Vagina (tissue), 2 donors: ENCODE results near the gene PAGE2B. TPM values are rescaled to one million over a fixed set of nuclear protein-coding genes. Genes with fewer than 3 reads are reported as not detected.

Experiments used
- DNase-seq, 2 donors: peaks; one replicate each; pipeline ENCODE4 v3.0.0-alpha.2; 2017; ENCODE audit errors: extremely low spot score in 2 of 2
- H3K27ac ChIP-seq: fragments of 200-600 bp; sonication (generic); one replicate; pipeline ENCODE4 v1.5.1; 2019
- H3K27me3 ChIP-seq: fragments of 200-600 bp; sonication (generic); one replicate; pipeline ENCODE4 v1.5.1; 2019
- H3K36me3 ChIP-seq, 2 donors: fragments of 200-600 bp; sonication (generic); one replicate each; pipeline ENCODE4 v1.5.1; 2017 to 2019
- H3K4me1 ChIP-seq: fragments of 200-600 bp; sonication (generic); one replicate; pipeline ENCODE4 v1.5.1; 2019
- H3K4me3 ChIP-seq, 2 donors: fragments of 200-600 bp; sonication (generic); 1 replicate in 1 of 2; 2 replicates in 1 of 2; pipeline ENCODE4 v1.5.1; 2016 to 2019
- H3K9me3 ChIP-seq: fragments of 200-600 bp; sonication (generic); one replicate; pipeline ENCODE4 v1.5.1; 2019
- CTCF ChIP-seq, 3 experiments: fragments of 450-650 bp in 2 of 3; fragments of 200-600 bp in 1 of 3; sonication (generic) in 1 of 3; IDR thresholded peaks; one replicate each; pipeline ENCODE4 v1.5.1; 2017 to 2019; ENCODE audit warnings: antibody characterized with exemption in 3 of 3, mild to moderate bottlenecking in 2 of 3, moderate library complexity in 2 of 3
- POLR2A ChIP-seq, 2 donors: fragments of 450-650 bp; IDR thresholded peaks; one replicate each; pipeline ENCODE4 v1.6.1; 2017; ENCODE audit warnings: antibody characterized with exemption in 2 of 2, mild to moderate bottlenecking in 2 of 2, moderate library complexity in 2 of 2
- POLR2AphosphoS5 ChIP-seq, 2 donors: sonication (generic); formaldehyde crosslinking; IDR thresholded peaks; one replicate each; pipeline ENCODE4 v1.9.0; 2017; ENCODE audit warnings: antibody characterized with exemption in 2 of 2, mild to moderate bottlenecking in 2 of 2, low read depth in 1 of 2; ENCODE audit not compliant: insufficient read depth in 1 of 2
- intact Hi-C: fragments of 100-400 bp; cut with DNase I; formaldehyde crosslinking; loops from one replicate; pipeline ENCODE4 v1.15.1; 2023
- total RNA-seq: library from RNA; depleted of rRNA; stranded (reverse); fragments of >200 nt; gene quantifications from one replicate; pipeline ENCODE4 v1.2.3, GENCODE V29; 2016

Gene PAGE2B
- total RNA-seq, 1 donor from 2014 or later: not detected

DNA sequence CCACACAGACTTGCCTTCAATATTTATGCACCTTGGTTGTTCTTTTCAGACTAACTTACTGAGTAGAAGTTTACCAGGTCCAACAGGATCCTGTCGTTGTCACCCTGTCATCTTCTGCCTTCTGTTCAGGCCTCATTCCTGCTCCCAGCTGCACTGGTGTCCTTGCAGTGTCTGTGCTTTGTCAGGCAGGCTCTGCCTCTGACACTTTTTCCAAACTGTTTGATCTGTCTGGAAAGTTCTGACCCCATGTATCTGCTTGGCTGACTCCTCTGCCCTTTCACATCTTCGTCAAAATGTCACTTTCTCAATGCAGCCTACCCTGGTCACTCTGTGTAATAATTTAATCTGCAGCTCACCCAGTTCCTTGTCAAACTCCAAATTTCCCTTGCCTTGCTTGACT, 23.9 kb downstream of the PAGE2B start:
- no peak for TF ChIP-seq POLR2AphosphoS5 (IDR thresholded peaks at IDR 0.05; ENCODE audit: insufficient read depth in 1 of 2, low read depth in 1 of 2)
- TF ChIP-seq CTCF (IDR thresholded peaks at IDR 0.05): no peak
- TF ChIP-seq POLR2A (IDR thresholded peaks at IDR 0.05): no peak
- intact Hi-C loops: no loop called here

GRCh38 chrX:55099162-55099561, 24.3 kb downstream of the PAGE2B start:
- H3K27me3 ChIP-seq: no peaks in the 10 kb centered on the region
- intact Hi-C loops: no loop called here

More for the DNA sequence above, 23.9 kb downstream of the PAGE2B start:
- no peak overlapping the region for H3K4me3 ChIP-seq
- no peaks in the 10 kb centered on the region for H3K27me3 ChIP-seq
- no peaks in the 10 kb centered on the region for H3K9me3 ChIP-seq
- H3K36me3 ChIP-seq: no peaks in the 10 kb centered on the region
- no peak for DNase-seq
- H3K27ac ChIP-seq: no peak overlapping the region
- no peaks in the 10 kb centered on the region for H3K4me1 ChIP-seq

GRCh38 chrX:55102754-55103153, 27.9 kb downstream of the PAGE2B start:
- Histone ChIP-seq H3K4me3 (no peak overlapping the region), H3K27me3 (no peaks in the 10 kb centered on the region), H3K4me1 (no peaks in the 10 kb centered on the region), H3K27ac (no peak overlapping the region), H3K36me3 (no peaks in the 10 kb centered on the region), H3K9me3 (no peaks in the 10 kb centered on the region)
- intact Hi-C loops: no loop called here
- no peak for DNase-seq
- TF ChIP-seq POLR2AphosphoS5 (IDR thresholded peaks at IDR 0.05; ENCODE audit: insufficient read depth in 1 of 2, low read depth in 1 of 2) (no peak), POLR2A (IDR thresholded peaks at IDR 0.05) (no peak)

More at GRCh38 chrX:55099162-55099561, 24.3 kb downstream of the PAGE2B start:
- no peak for DNase-seq
- Histone ChIP-seq H3K27ac (no peak overlapping the region), H3K36me3 (no peaks in the 10 kb centered on the region), H3K4me3 (no peak overlapping the region), H3K4me1 (no peaks in the 10 kb centered on the region), H3K9me3 (no peaks in the 10 kb centered on the region)
- TF ChIP-seq CTCF (IDR thresholded peaks at IDR 0.05) (no peak), POLR2A (IDR thresholded peaks at IDR 0.05) (no peak), POLR2AphosphoS5 (IDR thresholded peaks at IDR 0.05; ENCODE audit: insufficient read depth in 1 of 2, low read depth in 1 of 2) (no peak)

GRCh38 chrX:55107262-55107661, 32.4 kb downstream of the PAGE2B start:
- Histone ChIP-seq H3K27ac (no peak overlapping the region), H3K4me3 (no peak overlapping the region), H3K27me3 (no peaks in the 10 kb centered on the region), H3K9me3 (no peaks in the 10 kb centered on the region), H3K4me1 (no peaks in the 10 kb centered on the region), H3K36me3 (no peaks in the 10 kb centered on the region)
- no peak for DNase-seq
- TF ChIP-seq POLR2A (IDR thresholded peaks at IDR 0.05): no peak
- intact Hi-C loops: no loop called here

GRCh38 chrX:55107911-55108310, 33.1 kb downstream of the PAGE2B start:
- H3K27ac ChIP-seq: no peak overlapping the region
- no peaks in the 10 kb centered on the region for H3K9me3 ChIP-seq
- no peak for DNase-seq
- no peak overlapping the region for H3K4me3 ChIP-seq
- H3K36me3 ChIP-seq: no peaks in the 10 kb centered on the region
- H3K27me3 ChIP-seq: no peaks in the 10 kb centered on the region
- intact Hi-C loops: no loop called here
- no peaks in the 10 kb centered on the region for H3K4me1 ChIP-seq
- no peak for TF ChIP-seq CTCF (IDR thresholded peaks at IDR 0.05)
- no peak for TF ChIP-seq POLR2A (IDR thresholded peaks at IDR 0.05)
- TF ChIP-seq POLR2AphosphoS5 (IDR thresholded peaks at IDR 0.05; ENCODE audit: insufficient read depth in 1 of 2, low read depth in 1 of 2): no peak

DNA sequence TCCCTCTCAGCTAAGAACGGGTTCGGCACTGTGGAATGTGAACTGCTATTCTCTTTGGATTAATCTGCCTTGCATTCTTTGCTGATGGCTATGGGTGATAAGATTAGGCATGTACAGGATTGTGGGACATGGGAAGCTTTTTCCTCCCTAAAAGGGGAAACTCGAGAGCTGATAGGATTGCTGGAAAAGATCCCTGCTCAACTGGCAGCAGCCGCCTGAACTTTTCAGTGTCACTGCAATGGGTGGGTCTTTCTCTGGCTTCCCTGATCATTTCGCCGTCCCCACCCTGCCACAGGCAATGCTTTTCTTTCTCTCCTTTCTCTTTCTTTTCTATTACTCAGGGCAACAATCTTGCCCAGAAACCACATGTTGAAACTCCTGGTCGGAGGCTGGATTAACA, 34.5 kb downstream of the PAGE2B start:
- Histone ChIP-seq H3K4me1 (no peaks in the 10 kb centered on the region), H3K9me3 (no peaks in the 10 kb centered on the region), H3K27me3 (no peaks in the 10 kb centered on the region), H3K27ac (no peak overlapping the region), H3K36me3 (no peaks in the 10 kb centered on the region), H3K4me3 (no peak overlapping the region)
- TF ChIP-seq POLR2AphosphoS5 (IDR thresholded peaks at IDR 0.05; ENCODE audit: insufficient read depth in 1 of 2, low read depth in 1 of 2) (no peak), POLR2A (IDR thresholded peaks at IDR 0.05) (no peak), CTCF (IDR thresholded peaks at IDR 0.05) (no peak)
- DNase-seq: no peak
- intact Hi-C loops: no loop called here
